ENCODE measurements around the gene IGF1.
"Not testable (repeated sequence)": the region's sequence is repeated elsewhere in the genome, so short reads cannot be mapped to it uniquely, and the experiment has no call there.

Gene IGF1

DNA sequence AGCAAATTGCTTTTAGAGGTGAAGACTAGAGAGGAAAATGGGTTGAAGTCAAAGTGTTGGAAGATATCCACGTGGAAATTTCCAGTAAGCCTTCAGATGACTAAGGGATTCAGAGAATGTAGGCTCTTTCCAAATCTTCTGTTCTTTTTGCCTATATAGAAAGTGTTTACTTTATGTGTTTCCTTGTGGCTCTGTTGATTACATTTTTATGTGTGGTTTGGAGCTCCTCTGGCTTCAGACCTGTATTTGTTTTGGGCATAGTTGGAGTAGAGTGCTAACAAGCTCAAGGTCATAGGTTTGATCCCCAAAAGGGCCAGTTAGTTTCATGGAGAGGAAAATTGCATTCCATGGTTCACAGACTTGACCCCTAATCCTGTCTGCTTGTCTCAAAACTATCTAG is 91.9 kb downstream of the IGF1 start:
- no peak for FAIRE-seq
- TF ChIP-seq POLR2A (IDR thresholded peaks at IDR 0.05; ENCODE audit: low read depth, low read length) = no peak
- DNase-seq (ENCODE audit: insufficient read length, low spot score) = no peak

DNA sequence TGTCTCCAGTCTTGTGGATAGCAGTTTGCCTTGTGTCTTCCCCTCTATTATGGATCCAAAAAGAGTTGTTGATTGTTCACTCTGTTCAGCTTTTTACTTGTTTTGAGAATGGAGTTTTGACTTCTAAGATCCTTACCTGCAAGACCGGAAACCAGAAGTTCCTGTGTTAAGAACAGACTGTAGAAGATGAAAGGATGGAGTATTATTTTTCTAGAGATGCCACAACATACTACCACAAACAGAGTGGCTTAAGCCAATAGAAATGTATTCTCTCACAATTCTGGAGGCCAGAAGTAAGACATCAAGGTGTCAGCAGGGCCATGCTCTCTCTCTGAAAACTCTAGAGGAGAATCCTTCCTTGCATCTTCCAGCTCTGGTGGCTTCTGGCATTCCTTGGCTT is 95.0 kb downstream of the IGF1 start:
- FAIRE-seq = no peak

DNA sequence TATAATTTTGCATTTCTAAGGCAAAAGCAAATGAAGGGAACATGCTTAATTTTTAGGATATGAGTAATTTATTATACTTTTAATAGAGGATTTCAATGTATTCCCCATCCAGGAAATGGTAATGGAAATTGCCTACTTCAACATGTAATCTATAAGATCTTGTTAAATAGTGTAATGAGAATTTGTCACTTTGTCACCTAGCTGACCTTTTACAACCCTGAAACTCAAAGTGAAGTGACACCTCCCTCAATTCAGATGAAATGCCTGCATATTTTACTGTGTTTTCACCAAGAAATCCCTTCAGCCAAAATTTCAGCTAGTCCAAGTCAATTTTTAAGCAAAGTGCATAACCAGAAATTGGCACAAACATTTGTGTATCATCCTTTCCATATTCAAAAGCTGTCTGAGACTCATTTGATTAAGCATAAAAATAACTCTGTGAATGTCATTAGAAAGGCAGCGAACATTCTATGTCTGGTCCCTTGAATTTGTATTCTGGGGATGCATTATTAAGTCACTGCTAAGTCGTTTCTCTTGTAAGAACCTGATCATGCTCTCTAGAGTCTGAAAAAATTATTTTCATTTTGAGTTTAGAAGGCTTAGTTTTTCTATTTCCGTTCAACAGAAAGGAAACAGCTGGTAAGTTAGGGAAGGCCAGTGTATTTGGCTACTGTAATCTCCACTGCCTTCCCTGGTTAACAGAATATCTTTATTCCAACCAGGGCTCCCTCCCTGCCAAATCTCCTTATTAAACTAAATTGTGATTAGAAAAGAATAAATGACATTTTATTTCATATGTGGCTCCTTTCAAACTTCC is 100.8 kb downstream of the IGF1 start:
- DNase-seq (ENCODE audit: insufficient read length, low spot score) (no peak), FAIRE-seq (no peak)
- TF ChIP-seq POLR2A (IDR thresholded peaks at IDR 0.05; ENCODE audit: low read depth, low read length) = no peak

More for the DNA sequence above, 95.0 kb downstream of the IGF1 start:
- no peak for TF ChIP-seq POLR2A (IDR thresholded peaks at IDR 0.05; ENCODE audit: low read depth, low read length)
- no peak for DNase-seq (ENCODE audit: insufficient read length, low spot score)

DNA sequence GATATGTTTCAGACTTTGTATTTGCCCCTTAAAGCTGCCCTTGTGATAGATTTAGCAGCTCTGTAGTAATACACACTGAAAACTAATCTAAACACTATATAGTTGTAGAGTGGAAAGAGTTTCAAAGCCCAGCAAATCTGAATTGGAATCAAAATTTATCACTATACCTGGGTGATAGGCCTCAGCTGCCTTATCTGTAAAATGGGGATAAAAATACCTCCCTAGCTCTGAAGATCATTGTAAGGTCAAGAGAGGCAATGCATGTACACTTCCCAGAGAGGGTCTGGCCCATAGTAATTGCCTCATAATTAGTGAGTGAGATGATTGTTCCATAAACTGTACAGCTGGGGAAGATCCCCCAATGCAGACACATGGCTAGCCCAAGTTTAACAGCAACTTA is 103.6 kb downstream of the IGF1 start:
- no peak for FAIRE-seq

DNA sequence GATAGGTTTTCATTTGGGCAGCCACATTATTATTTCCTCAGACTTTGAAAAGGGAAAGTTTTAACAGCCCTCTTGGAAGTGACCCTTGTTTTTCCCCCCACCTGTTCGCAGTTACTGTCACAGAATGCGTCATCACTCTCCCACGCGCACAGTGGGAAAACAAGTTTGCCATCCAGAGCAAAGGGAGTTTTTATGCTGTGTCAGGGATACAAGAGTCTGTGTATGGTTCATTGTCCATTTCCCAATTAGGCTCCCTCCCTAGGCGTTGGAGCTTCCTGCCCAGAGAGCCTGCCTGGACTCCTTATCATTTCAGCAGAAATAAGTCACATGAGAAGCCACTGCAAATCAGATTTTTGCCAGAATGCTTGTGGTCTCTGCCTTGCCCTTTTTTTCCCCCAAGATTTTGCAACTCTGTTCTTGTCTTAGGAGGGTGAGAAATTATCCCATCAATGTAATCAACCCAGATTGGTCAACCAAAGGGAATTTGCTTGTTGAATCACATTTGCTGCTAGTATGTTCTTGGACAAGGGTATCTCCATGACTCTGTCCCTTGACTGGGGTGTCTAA is 104.1 kb downstream of the IGF1 start:
- DNase-seq (ENCODE audit: insufficient read length, low spot score) (no peak), FAIRE-seq (no peak)
- no peak for TF ChIP-seq POLR2A (IDR thresholded peaks at IDR 0.05; ENCODE audit: low read depth, low read length)

More for the DNA sequence above, 103.6 kb downstream of the IGF1 start:
- TF ChIP-seq POLR2A (IDR thresholded peaks at IDR 0.05; ENCODE audit: low read depth, low read length) = no peak
- DNase-seq (ENCODE audit: insufficient read length, low spot score) = no peak

DNA sequence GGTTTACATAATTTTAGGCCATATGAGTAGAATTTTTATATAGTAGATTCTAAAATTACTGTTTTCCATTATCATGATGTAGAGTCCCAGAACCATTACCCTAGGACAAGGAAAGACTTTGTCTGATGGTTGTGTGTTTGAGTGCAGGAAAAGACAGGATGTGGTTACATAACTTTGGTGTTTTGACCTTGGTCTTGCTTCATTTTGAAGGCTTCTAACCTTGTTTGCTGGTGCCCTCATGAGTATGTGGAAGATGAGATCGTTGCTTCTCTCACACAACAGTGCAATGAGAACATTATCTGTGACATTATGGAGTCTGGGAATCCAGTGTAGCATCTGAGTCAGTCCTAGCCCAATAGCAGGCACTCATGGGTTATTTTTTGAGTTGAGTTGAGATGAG is 106.2 kb downstream of the IGF1 start:
- no peak for TF ChIP-seq POLR2A (IDR thresholded peaks at IDR 0.05; ENCODE audit: low read depth, low read length)
- FAIRE-seq (no peak), DNase-seq (ENCODE audit: insufficient read length, low spot score) (no peak)

DNA sequence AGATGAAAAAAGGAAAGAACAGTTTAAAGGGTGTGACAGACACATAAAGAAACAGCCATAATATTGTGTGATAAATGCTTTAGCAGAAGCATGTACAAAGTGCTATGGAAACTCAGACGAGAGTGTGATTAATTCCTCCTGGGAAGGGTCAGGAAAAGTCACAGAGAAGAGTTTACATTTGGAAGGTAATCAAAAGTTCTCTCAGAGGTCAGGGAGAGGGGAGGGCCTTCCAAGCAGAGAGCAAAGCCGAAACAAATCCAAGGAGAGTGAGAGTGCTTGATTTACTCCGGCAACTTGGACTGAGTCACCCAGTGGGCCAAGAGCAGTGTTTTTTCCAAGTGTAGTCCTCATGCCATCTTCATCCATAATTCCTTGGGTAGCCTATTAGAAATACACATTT is 108.3 kb downstream of the IGF1 start:
- DNase-seq (ENCODE audit: insufficient read length, low spot score) (no peak), FAIRE-seq (no peak)
- TF ChIP-seq POLR2A (IDR thresholded peaks at IDR 0.05; ENCODE audit: low read depth, low read length) = no peak

DNA sequence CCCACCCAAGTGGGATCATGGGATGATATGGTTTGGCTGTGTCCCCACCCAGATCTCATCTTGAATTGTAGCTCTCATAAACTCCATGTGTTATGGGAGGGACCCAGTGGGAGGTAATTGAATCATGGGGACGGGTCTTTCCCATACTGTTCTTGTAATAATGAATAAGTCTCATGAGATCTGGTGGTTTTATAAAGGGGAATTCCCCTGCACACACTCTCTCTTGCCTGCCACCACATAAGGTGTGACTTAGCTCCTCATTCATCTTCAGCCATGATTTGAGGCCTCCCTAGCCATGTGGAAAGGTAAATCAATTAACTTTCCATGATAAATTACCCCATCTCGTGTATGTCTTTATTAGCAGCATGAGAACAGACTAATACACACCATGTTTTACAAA is 109.2 kb downstream of the IGF1 start:
- no peak for FAIRE-seq
- DNase-seq (ENCODE audit: insufficient read length, low spot score) = no peak
- TF ChIP-seq POLR2A (IDR thresholded peaks at IDR 0.05; ENCODE audit: low read depth, low read length) = no peak

DNA sequence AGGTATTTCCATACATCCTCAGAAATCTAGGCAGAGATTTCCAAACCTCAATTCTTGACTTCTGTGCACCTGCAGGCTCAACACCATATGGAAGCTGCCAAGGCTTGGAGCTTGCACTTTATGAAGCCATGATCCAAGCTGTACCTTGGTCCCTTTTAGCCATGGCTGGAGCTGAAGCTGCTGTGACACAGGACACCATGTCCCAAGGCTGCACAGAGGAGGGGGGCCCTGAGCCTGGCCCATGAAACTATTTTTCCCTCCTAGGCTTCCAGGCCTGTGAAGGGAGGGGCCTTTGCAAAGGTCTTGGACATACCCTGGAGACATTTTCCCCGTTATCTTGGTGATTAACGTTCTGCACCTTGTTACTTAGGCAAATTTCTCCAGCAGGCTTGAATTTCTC is 110.5 kb downstream of the IGF1 start:
- DNase-seq (ENCODE audit: insufficient read length, low spot score) (no peak), FAIRE-seq (no peak)
- TF ChIP-seq POLR2A (IDR thresholded peaks at IDR 0.05; ENCODE audit: low read depth, low read length) = no peak

DNA sequence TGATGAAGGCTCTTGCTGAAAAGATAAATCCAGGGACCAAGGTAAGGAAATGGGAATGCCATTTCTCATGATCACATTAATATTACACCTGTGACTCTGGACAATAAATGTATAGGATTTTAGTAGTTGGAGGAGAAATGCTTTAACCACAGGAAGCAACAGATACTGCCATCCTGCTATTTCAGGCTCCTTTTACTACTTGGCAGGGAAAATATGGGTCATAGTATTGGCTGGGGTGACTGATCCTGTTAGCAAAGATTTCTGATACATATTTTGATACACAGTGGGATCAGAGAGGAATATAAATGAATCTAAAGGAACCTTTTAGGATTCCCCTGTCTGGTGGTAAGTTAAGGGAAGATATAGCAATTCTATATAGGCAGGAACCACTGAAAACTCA is 115.0 kb downstream of the IGF1 start:
- DNase-seq (ENCODE audit: insufficient read length, low spot score) (no peak), FAIRE-seq (no peak)
- TF ChIP-seq POLR2A (IDR thresholded peaks at IDR 0.05; ENCODE audit: low read depth, low read length) = no peak

DNA sequence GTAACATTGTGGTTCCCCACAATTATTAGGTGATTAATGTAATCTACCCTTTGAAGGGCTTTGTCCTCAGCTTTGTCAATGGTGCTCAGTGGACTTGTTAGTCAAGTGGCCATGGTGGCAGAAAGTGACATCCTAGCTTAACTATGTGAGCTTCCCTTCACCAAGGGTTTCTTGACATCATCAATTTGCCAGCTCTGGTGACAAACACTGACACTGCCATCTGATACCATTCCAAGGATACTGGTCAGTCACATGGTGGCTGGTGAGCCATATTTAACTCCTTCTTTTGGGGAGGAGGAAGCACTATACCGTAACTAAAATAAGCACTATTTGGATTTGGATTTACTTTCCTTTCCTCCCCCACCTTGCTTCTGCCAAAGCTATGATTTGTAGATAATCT is 115.7 kb downstream of the IGF1 start:
- FAIRE-seq (no peak), DNase-seq (ENCODE audit: insufficient read length, low spot score) (no peak)
- TF ChIP-seq POLR2A (IDR thresholded peaks at IDR 0.05; ENCODE audit: low read depth, low read length) = no peak

DNA sequence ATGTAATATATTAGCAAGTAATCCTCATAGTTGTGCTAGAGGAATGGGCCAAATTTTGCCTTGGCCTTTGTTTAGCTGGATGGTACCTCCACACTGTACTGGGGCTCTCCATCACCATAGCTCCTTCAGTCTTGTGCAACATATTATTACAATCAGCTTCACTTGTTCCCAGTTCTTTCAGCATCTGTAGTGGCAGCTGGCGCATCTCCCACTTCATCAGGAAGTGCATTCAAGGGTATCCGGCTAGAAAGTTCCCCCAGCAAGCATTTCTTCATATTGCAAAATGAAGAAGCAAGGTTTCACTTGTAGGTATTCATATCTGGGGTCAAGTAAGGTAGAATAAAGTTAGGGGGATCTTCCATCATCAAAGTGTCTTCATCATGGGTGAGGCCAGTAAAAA is 123.7 kb downstream of the IGF1 start:
- DNase-seq (ENCODE audit: insufficient read length, low spot score) = no peak
- no peak for FAIRE-seq
- TF ChIP-seq POLR2A (IDR thresholded peaks at IDR 0.05; ENCODE audit: low read depth, low read length) = no peak

DNA sequence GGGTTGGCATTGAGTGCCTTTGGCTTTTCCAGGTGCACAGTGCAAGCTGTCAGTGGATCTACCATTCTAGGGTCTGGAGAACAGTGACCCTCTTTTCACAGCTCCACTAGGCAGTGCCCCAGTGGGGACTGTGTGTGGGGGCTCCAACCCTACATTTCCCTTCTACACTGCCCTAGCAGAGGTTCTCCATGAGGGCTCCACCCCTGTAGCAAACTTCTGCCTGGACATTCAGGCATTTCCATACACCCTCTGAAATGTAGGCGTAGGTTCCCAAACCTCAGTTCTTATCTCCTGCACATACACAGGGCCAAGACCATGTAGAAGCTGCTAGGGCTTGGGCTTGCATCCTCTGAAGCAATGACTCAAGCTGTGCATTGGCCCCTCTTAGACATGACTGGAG is 126.1 kb downstream of the IGF1 start:
- DNase-seq (ENCODE audit: insufficient read length, low spot score); FAIRE-seq: not testable (repeated sequence)

DNA sequence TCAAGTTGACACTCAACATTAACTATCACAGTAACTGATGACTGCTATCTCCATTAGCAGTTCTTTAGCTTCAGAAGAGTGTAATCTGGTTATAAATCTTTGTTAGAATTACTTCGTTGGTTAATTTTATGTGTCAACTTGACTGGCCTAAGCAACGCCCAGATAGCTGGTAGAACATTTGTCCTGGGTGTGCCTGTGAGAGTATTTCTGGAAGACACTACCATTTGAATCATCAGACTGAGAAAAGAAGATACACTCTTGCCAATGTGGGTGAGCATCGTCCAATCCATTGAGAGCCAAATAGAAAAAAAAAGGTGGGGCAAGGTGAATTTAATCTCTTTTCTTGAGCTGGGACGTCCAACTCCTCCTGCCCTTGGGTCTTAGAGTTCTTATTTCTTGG is 129.0 kb downstream of the IGF1 start:
- no peak for FAIRE-seq
- DNase-seq (ENCODE audit: insufficient read length, low spot score) = no peak
- TF ChIP-seq POLR2A (IDR thresholded peaks at IDR 0.05; ENCODE audit: low read depth, low read length) = no peak

DNA sequence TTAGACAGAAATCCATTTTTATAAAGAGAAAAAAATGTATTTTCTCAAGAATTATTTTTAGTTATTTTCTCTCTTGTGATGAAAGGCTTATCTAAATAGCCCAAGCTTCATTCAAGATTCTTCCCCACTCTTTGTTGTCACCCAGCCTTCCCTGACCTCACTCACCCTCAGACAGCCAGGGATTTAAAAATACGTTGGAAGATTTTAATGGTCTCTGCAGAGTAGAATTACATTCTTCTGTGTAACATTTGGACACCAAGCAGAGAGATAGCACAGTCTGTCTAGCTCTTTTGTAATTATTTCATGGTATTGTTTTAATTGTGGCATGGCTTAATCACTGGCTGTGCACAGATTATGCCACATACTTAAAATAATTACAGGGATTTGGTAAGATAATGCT is 130.3 kb downstream of the IGF1 start:
- DNase-seq (ENCODE audit: insufficient read length, low spot score) (no peak), FAIRE-seq (no peak)
- TF ChIP-seq POLR2A (IDR thresholded peaks at IDR 0.05; ENCODE audit: low read depth, low read length) = no peak
